IMR-90 (cell line): ENCODE measurements around the gene SLC10A6. TPM values are rescaled to one million over a fixed set of nuclear protein-coding genes. Genes with fewer than 3 reads are reported as not detected.

ENCODE experiments used
- ATAC-seq: fragments of 200-7000 bp; cut with Tn5 transposase; 2 replicates; pipeline ENCODE4 v1.9.1; 2020; ENCODE audit warnings: low read depth, mild to moderate bottlenecking, moderate library complexity
- BruUV-seq: library from RNA; stranded (reverse); fragments of 400-500 nt; replicated peaks from 2 replicates; lab custom pipeline; 2021; lab: Mats Ljungman, UMichigan
- CTCF ChIA-PET: fragments of 300-600 bp; formaldehyde crosslinking; extraction: SDS; loops from one replicate; lab custom pipeline; 2021; ENCODE audit warnings: antibody characterized with exemption; lab: Yijun Ruan, JAX
- POLR2A ChIA-PET: fragments of 300-600 bp; sonication (Branson Sonifier 250); formaldehyde crosslinking; loops from one replicate; lab custom pipeline; 2022; ENCODE audit warnings: antibody characterized with exemption; ENCODE audit not compliant: unreplicated experiment; lab: Charles Lee
- DNase-seq: peaks from one replicate; pipeline ENCODE4 v3.0.0; 2013
- H2AFZ ChIP-seq: replicated peaks from 2 replicates; pipeline ENCODE3; 2013; ENCODE audit warnings: low read length, mild to moderate bottlenecking; ENCODE audit not compliant: poor library complexity
- H2AK5ac ChIP-seq: 2 replicates; pipeline ENCODE4 v1.6.1; 2013; ENCODE audit warnings: low read depth, low read length, inconsistent platforms
- H2AK9ac ChIP-seq: replicated peaks from 2 replicates; pipeline ENCODE3; 2013; ENCODE audit warnings: mild to moderate bottlenecking, low read depth, low read length, moderate library complexity; ENCODE audit not compliant: poor library complexity
- H2BK120ac ChIP-seq: 2 replicates; pipeline ENCODE4 v1.6.1; 2013; ENCODE audit warnings: low read depth, low read length, inconsistent platforms
- H2BK15ac ChIP-seq: 3 replicates; pipeline ENCODE4 v1.6.1; 2013; ENCODE audit warnings: low read depth, low read length, inconsistent platforms
- H2BK20ac ChIP-seq: 2 replicates; pipeline ENCODE4 v1.6.1; 2013; ENCODE audit warnings: low read depth, mild to moderate bottlenecking, inconsistent platforms, low read length, moderate library complexity
- H2BK5ac ChIP-seq: 2 replicates; pipeline ENCODE4 v1.6.1; 2013; ENCODE audit warnings: mild to moderate bottlenecking, low read depth, low read length, inconsistent platforms; ENCODE audit not compliant: poor library complexity, severe bottlenecking
- H3K14ac ChIP-seq: replicated peaks from 2 replicates; pipeline ENCODE4 v1.6.1; 2013; ENCODE audit warnings: low read depth, low read length, inconsistent platforms
- H3K18ac ChIP-seq: 2 replicates; pipeline ENCODE4 v1.6.1; 2013; ENCODE audit warnings: low read depth, low read length, control low read depth
- H3K23ac ChIP-seq: 2 replicates; pipeline ENCODE4 v1.6.1; 2013; ENCODE audit warnings: low read depth, low read length, inconsistent platforms
- H3K27ac ChIP-seq: 2 replicates; pipeline ENCODE4 v1.5.1; 2013; ENCODE audit warnings: mild to moderate bottlenecking, control low read depth, low read length; ENCODE audit not compliant: insufficient read depth
- H3K27me3 ChIP-seq: 2 replicates; pipeline ENCODE4 v1.6.1; 2013; ENCODE audit warnings: low read length; ENCODE audit not compliant: control insufficient read depth, insufficient read depth
- H3K36me3 ChIP-seq: 2 replicates; pipeline ENCODE4 v1.6.1; 2013; ENCODE audit warnings: low read length, mixed read lengths; ENCODE audit not compliant: control insufficient read depth, insufficient read depth
- H3K4ac ChIP-seq: 2 replicates; pipeline ENCODE4 v1.6.1; 2013; ENCODE audit warnings: low read depth, low read length, inconsistent platforms
- H3K4me1 ChIP-seq: 2 replicates; pipeline ENCODE4 v1.6.1; 2013; ENCODE audit warnings: low read length, mixed read lengths; ENCODE audit not compliant: control insufficient read depth, insufficient read depth
- H3K4me2 ChIP-seq: 2 replicates; pipeline ENCODE4 v1.6.1; 2013; ENCODE audit warnings: low read depth, mild to moderate bottlenecking, control low read depth, low read length, moderate library complexity
- H3K4me3 ChIP-seq: 2 replicates; pipeline ENCODE4 v1.5.1; 2013; ENCODE audit warnings: low read depth, mild to moderate bottlenecking, control low read depth, low read length, moderate library complexity; ENCODE audit not compliant: insufficient read depth
- H3K56ac ChIP-seq: 2 replicates; pipeline ENCODE4 v1.6.1; 2013; ENCODE audit warnings: low read length, inconsistent platforms; ENCODE audit not compliant: insufficient read depth; ENCODE audit errors: extremely low read depth
- H3K79me1 ChIP-seq, 2 experiments: 2 replicates each; pipeline ENCODE4 v1.6.1; 2013; ENCODE audit warnings: low read length in 2 of 2, inconsistent platforms in 1 of 2, low read depth in 1 of 2
- H3K9ac ChIP-seq: 2 replicates; pipeline ENCODE4 v1.6.1; 2013; ENCODE audit warnings: low read depth, low read length, control low read depth
- H3K9me1 ChIP-seq: 2 replicates; pipeline ENCODE4 v1.6.1; 2013; ENCODE audit warnings: low read length, inconsistent platforms; ENCODE audit not compliant: insufficient read depth
- H3K9me3 ChIP-seq: 2 replicates; pipeline ENCODE4 v1.6.1; 2013; ENCODE audit warnings: low read length; ENCODE audit not compliant: control insufficient read depth, insufficient read depth
- H4K20me1 ChIP-seq: 2 replicates; pipeline ENCODE4 v1.6.1; 2013; ENCODE audit warnings: low read length, inconsistent platforms; ENCODE audit not compliant: insufficient read depth
- H4K5ac ChIP-seq: 2 replicates; pipeline ENCODE4 v1.6.1; 2013; ENCODE audit warnings: mild to moderate bottlenecking, low read depth, low read length, control low read depth
- H4K8ac ChIP-seq, 2 experiments: 2 replicates each; pipeline ENCODE4 v1.6.1; 2013; ENCODE audit warnings: low read depth in 2 of 2, low read length in 2 of 2, control low read depth in 1 of 2, inconsistent platforms in 1 of 2
- H4K91ac ChIP-seq: 2 replicates; pipeline ENCODE4 v1.6.1; 2013; ENCODE audit warnings: low read depth, low read length, inconsistent platforms; ENCODE audit not compliant: insufficient read depth
- BHLHE40 ChIP-seq: fragments of 150-350 bp; IDR thresholded peaks from 2 replicates; pipeline ENCODE4 v1.6.1; 2016; ENCODE audit warnings: mild to moderate bottlenecking, low read depth, low read length
- CEBPB ChIP-seq: IDR thresholded peaks from 2 replicates; pipeline ENCODE4 v1.6.1; 2012; ENCODE audit warnings: low read depth, low read length, improper control_type of control experiment
- CHD1 ChIP-seq: IDR thresholded peaks from 2 replicates; pipeline ENCODE4 v1.6.1; 2012; ENCODE audit warnings: low read depth, low read length, improper control_type of control experiment
- CTCF ChIP-seq: conservative IDR thresholded peaks from 2 replicates; pipeline ENCODE4 v1.5.1; 2012; ENCODE audit warnings: mild to moderate bottlenecking, low read depth, low read length, improper control_type of control experiment
- ELK1 ChIP-seq: fragments of 150-350 bp; IDR thresholded peaks from 2 replicates; pipeline ENCODE4 v1.6.1; 2016; ENCODE audit warnings: low read depth, mild to moderate bottlenecking, low read length, moderate library complexity, borderline replicate concordance
- FOS ChIP-seq: fragments of 150-350 bp; IDR thresholded peaks from 2 replicates; pipeline ENCODE4 v1.6.1; 2016; ENCODE audit warnings: low read depth, low read length
- MAZ ChIP-seq: IDR thresholded peaks from 2 replicates; pipeline ENCODE4 v1.6.1; 2012; ENCODE audit warnings: low read depth, mild to moderate bottlenecking, low read length, improper control_type of control experiment, moderate library complexity, borderline replicate concordance
- MXI1 ChIP-seq: IDR thresholded peaks from 2 replicates; pipeline ENCODE4 v1.6.1; 2012; ENCODE audit warnings: low read depth, mild to moderate bottlenecking, low read length, moderate library complexity, borderline replicate concordance
- RAD21 ChIP-seq: IDR thresholded peaks from 2 replicates; pipeline ENCODE4 v1.6.1; 2012; ENCODE audit warnings: low read length, improper control_type of control experiment
- RCOR1 ChIP-seq: IDR thresholded peaks from 2 replicates; pipeline ENCODE4 v1.6.1; 2012; ENCODE audit warnings: mild to moderate bottlenecking, low read length, improper control_type of control experiment; ENCODE audit not compliant: insufficient replicate concordance
- RFX5 ChIP-seq: IDR thresholded peaks from 2 replicates; pipeline ENCODE4 v1.8.0; 2012; ENCODE audit warnings: low read depth, mild to moderate bottlenecking, low read length, moderate library complexity
- SMC3 ChIP-seq: fragments of 150-350 bp; IDR thresholded peaks from 2 replicates; pipeline ENCODE4 v1.6.1; 2016; ENCODE audit warnings: low read depth, mild to moderate bottlenecking, antibody characterized with exemption, low read length, moderate library complexity
- USF2 ChIP-seq: fragments of 150-350 bp; IDR thresholded peaks from 2 replicates; pipeline ENCODE4 v1.6.1; 2017; ENCODE audit warnings: mild to moderate bottlenecking, antibody characterized with exemption, low read length, low read depth
- WGBS, 2 experiments: methylation state at CpG; one replicate each; pipeline versions ENCODE4 v1.1.5 to v1.1.7; 2013; ENCODE audit warnings: missing lambda C conversion rate in 2 of 2; ENCODE audit not compliant: insufficient read length in 1 of 2; ENCODE audit errors: extremely low coverage in 2 of 2; 5-methylcytosine and 5-hydroxymethylcytosine counted together
- dilution Hi-C: fragments of 300-500 bp; cut with HindIII; formaldehyde crosslinking; loops from one replicate; pipeline ENCODE4 v1.14.3; 2018; ENCODE audit warnings: low sequenced_read_pairs; ENCODE audit not compliant: unreplicated experiment
- in situ Hi-C: fragments of 300-500 bp; cut with MboI; formaldehyde crosslinking; loops from 3 replicates; pipeline ENCODE4 v1.14.3; 2019; ENCODE audit warnings: low sequenced_read_pairs, inconsistent platforms, mixed read lengths
- intact Hi-C: fragments of 100-400 bp; cut with micrococcal nuclease; formaldehyde crosslinking; loops from 2 replicates; pipeline ENCODE4 v1.10.0; 2022
- polyA plus RNA-seq, 3 experiments: library from polyadenylated mRNA; depleted of rRNA; stranded (reverse); fragments of >200 nt; gene quantifications; 2 replicates each; pipeline ENCODE4 v1.2.3, GENCODE V29; 2012; ENCODE audit warnings: low replicate concordance in 1 of 3
- total RNA-seq: library from RNA; depleted of rRNA; stranded (reverse); fragments of >200 nt; gene quantifications from 2 replicates; pipeline ENCODE4 v1.2.3, GENCODE V29; 2012

The SLC10A6 gene
- total and polyA plus RNA-seq, 2 of the 4 experiments (the other 2 are of a cell fraction): not detected

GRCh38 chr4:86855572-86855971, 6.4 kb upstream of the SLC10A6 start:
- no TSS peak for BruUV-seq
- Histone ChIP-seq H3K36me3 (no peaks in the 10 kb centered on the region), H4K8ac (peak overlapping the region in 1 of 2 experiments; percentile 50; a peak in 1 of 4 replicates), H3K23ac (no peak overlapping the region), H3K56ac (no peak overlapping the region), H3K9me3 (no peaks in the 10 kb centered on the region), H2BK20ac (peak overlapping the region; percentile 35; the same call in 1 of the 2 replicates), H3K4me3 (no peak overlapping the region), H4K91ac (no peak overlapping the region), H3K4ac (peak overlapping the region; percentile 34; the same call in 1 of the 2 replicates), H3K4me1 (peaks cover 5% of the 10 kb centered on the region), H2BK120ac (peak overlapping the region; percentile 38; the same call in 1 of the 2 replicates), H2AFZ (peak overlapping the region; percentile 60), H3K9me1 (peaks cover 4% of the 10 kb centered on the region; the same call in 1 of the 2 replicates), H3K9ac (no peak overlapping the region), H3K27me3 (no peaks in the 10 kb centered on the region), H3K14ac (no peak overlapping the region), H3K4me2 (no peak overlapping the region), H2BK15ac (no peak overlapping the region), H2AK5ac (no peak overlapping the region), H4K5ac (no peak overlapping the region), H3K18ac (peak overlapping the region; percentile 17; the same call in 1 of the 2 replicates), H4K20me1 (no peaks in the 10 kb centered on the region), H3K79me1 (no peaks in the 10 kb centered on the region), H3K27ac (no peak overlapping the region), H2AK9ac (peak overlapping the region; percentile 12), H2BK5ac (peak overlapping the region; percentile 66)
- intact Hi-C loops: no loop called here
- no peak for TF ChIP-seq MXI1
- TF ChIP-seq ELK1: no peak
- TF ChIP-seq USF2: no peak
- TF ChIP-seq RFX5: no peak
- TF ChIP-seq BHLHE40: no peak
- no peak for TF ChIP-seq MAZ
- TF ChIP-seq SMC3: no peak
- TF ChIP-seq CHD1: no peak
- no peak for TF ChIP-seq CTCF
- TF ChIP-seq RAD21: no peak
- TF ChIP-seq FOS: no peak
- no peak for TF ChIP-seq RCOR1
- no peak; the same call in 1 of the 2 replicates for TF ChIP-seq CEBPB
- CTCF ChIA-PET: interaction anchor here (0.8 to 1.4 kb wide), 2 partner anchors 8 to 10 kb away, joined by 3 to 4 read pairs; no protein-coding TSS in a partner anchor
- dilution Hi-C loops: no loop called here
- WGBS, 2 experiments: no CpG with 5 or more reads among the region's 2 CpGs
- in situ Hi-C loops: no loop called here
- DNase-seq: peak; percentile 81
- POLR2A ChIA-PET: no interaction called here
- peak; percentile 79 for ATAC-seq
